Right ventricle myocardium inferior (tissue), 1 donor: ENCODE data around the gene SLC22A5. TPM values are rescaled to one million over a fixed set of nuclear protein-coding genes. Genes with fewer than 3 reads are reported as not detected.

Experiments
- ATAC-seq: fragments of 200-7000 bp; cut with Tn5 transposase; one replicate; pipeline ENCODE4 v1.9.1; 2020; ENCODE audit warnings: mild to moderate bottlenecking, moderate library complexity
- DNase-seq: peaks from one replicate; pipeline ENCODE4 v3.0.0; 2021; ENCODE audit errors: missing footprints
- intact Hi-C: fragments of 100-400 bp; cut with DNase I; formaldehyde crosslinking; loops from one replicate; pipeline ENCODE4 v1.11.0; 2022
- total RNA-seq: library from RNA; stranded (reverse); fragmentation: NEBNext Ultra II Directional; extraction: Animal tissue kit (Norgen Biotek cat#: 25700); gene quantifications from one replicate; pipeline ENCODE4 v1.2.1, GENCODE V29; 2021
- donor health status: DM: no; HTN: yes; CAD: no; lungs with severe emphysema.

The SLC22A5 gene
- total RNA-seq, 1 donor from 2014 or later: 22.3 TPM

GRCh38 chr5:132362086-132362485 is 7.4 kb upstream of the SLC22A5 start:
- no peak for ATAC-seq
- intact Hi-C loops: no loop called here
- no peak for DNase-seq

GRCh38 chr5:132363431-132364112 is 5.9 kb upstream of the SLC22A5 start:
- no peak for DNase-seq
- intact Hi-C loops: no loop called here
- ATAC-seq: peak; percentile 88

DNA sequence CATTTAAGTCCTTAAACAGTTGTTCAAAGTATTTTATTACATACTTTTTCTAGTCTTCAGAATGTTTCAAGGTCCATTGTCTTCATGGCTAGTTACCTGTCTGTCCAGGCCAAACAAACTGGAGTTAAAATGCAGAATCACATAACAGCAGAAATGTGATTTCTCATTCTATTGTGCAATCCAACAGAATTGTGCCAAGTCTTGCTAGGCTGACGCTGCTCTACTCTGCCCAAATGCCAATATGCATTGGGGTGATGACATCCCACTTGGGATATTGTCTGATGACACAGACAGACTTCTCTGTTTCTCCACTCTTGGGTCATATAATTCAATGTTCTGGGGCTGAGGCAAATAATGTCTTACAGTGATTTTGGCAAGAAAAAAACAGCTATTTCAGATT is 5.2 kb upstream of the SLC22A5 start:
- peak; percentile 89 for ATAC-seq
- no peak for DNase-seq
- intact Hi-C loops: no loop called here

DNA sequence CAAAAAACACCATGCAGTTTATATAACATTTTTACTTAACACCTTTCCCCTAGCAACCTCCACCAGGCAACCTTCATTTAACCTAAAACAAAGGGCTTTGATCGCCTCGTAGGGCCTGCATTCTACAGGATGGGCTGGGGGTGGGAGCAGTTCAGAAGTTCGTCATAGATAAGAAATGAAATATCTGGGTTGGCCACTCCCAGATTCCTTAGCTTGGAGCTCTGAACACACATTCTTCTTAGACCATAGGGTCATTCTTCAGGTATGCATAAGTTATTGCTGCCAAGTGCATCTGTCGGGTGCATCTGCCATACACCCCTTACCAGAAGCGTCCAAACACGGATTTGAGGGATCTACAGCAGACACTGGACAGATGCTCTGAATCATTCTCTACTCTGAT is 4.3 kb upstream of the SLC22A5 start:
- intact Hi-C loops: no loop called here
- no peak for DNase-seq
- no peak for ATAC-seq

- ATAC-seq (no peak), DNase-seq (no peak)
- intact Hi-C loops: loop anchor here (2.0 kb wide), 1 partner anchor 73 kb away; the partner anchor contains the start of gene SLC22A4
Observed at GRCh38 chr5:132368186-132368585, 1.3 kb upstream of the SLC22A5 start.

DNA sequence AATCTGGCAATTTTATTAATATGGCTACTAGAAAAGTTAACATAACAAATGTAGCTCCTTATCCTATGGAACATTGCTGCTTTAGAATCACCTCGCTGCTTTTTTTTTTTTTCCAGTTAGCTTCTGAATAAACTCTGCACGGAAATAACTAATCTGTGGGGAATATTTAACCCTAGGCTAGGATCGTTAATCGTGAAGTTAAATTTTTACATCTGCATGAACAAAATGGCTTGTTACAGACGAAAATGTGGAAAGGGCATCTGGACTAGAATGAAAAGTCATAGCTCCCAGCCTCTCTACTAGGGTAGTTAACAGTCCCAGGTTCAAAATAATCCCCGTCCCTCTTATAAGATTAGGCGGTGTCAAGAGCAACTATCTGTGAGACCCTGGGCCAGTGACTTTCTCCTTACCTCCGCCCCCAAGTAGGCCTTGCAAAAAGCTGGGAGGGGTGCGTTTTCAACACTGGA is 470 bp upstream of the SLC22A5 start:
- intact Hi-C loops: loop anchor here (2.0 kb wide), 1 partner anchor 74 kb away; the partner anchor contains the start of gene SLC22A4
- DNase-seq (no peak), ATAC-seq (no peak)

DNA sequence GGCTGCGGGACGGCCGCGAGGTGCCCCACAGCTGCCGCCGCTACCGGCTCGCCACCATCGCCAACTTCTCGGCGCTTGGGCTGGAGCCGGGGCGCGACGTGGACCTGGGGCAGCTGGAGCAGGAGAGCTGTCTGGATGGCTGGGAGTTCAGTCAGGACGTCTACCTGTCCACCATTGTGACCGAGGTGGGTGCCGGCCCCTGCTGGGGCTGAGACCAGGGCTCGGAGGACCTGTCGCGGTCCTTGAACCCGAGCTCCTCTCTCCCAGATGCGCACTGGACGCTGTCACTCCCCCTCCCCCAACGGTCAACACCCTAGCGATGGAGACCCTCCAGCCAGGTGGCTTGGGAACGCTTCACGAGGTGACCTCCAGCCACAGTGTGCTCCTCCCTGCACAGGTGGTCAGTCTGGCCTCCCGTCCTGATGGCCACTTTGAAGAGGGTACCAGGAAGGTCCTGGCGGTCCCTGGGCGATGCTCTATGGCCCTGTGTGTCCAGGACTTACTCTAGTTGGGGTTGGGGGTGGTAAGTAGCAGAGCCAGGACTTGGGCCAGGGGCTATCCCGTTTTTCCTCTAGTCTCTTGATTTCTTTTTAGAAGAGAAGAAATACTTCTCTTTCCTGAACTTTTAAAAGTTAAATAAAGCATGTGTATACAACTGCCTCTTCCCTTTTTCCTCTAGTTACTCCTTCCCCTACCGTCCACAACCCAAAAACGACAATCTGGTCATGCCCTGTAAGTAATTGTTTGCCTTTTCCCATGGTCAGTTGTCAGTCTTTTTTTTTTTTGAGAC is 866 bp downstream of the SLC22A5 start:
- ATAC-seq: peak; percentile 8
- intact Hi-C loops: loop anchor here (5.0 kb wide), 1 partner anchor 98 kb away; no protein-coding TSS in a partner anchor

GRCh38 chr5:132370971-132371602 is 1.6 kb downstream of the SLC22A5 start:
- DNase-seq (no peak), ATAC-seq (peak; percentile 22)
- intact Hi-C loops: loop anchor here (5.0 kb wide), 1 partner anchor 99 kb away; no protein-coding TSS in a partner anchor

More for the DNA sequence above, 866 bp downstream of the SLC22A5 start:
- no peak for DNase-seq

GRCh38 chr5:132371603-132371994 is 2.1 kb downstream of the SLC22A5 start:
- intact Hi-C loops: loop anchor here (5.0 kb wide), 1 partner anchor 99 kb away; no protein-coding TSS in a partner anchor
- no peak for ATAC-seq
- no peak for DNase-seq

DNA sequence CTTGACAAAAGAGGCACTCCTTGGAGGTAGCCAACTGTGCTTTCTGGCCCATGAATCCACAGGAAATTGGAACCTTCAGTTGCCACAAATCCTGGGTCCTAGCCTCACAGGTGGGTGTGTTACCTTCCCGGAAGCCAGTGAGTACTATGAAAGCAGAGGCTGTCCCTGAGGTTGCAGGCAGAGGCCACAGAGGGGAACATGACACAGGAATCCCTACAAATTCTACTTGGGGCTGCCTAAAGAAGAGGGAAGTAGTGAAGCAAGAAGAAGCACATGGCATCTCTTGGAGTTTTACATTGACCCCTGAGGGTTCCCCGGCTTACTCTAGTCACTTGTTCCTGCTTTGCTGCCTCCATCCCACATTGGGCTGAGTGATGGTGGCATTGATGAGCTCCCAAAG is 2.6 kb downstream of the SLC22A5 start:
- intact Hi-C loops: loop anchor here (5.0 kb wide), 1 partner anchor 100 kb away; no protein-coding TSS in a partner anchor
- ATAC-seq: no peak
- no peak for DNase-seq

DNA sequence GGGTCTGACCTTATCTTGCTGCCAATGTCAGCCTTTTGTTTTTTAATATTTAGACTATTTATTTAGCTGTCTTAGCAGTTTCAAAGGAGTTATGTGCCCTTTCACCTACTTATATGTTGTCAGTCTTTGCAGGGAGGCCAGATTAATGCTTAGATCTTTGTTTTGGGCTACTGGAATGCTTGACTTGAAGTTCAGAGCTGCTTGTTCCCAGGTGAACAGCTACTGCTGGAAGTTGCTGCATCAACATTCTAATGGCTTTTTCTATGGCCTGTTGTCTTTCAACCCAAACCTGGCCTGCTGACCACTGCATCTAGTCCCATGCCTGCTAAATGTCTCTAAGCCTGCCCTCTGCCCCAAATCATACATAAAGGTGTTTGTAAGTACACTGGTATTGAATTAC is 3.0 kb downstream of the SLC22A5 start:
- ATAC-seq (no peak), DNase-seq (no peak)
- intact Hi-C loops: loop anchor here (5.0 kb wide), 1 partner anchor 100 kb away; no protein-coding TSS in a partner anchor

GRCh38 chr5:132375957-132376356 is 6.4 kb downstream of the SLC22A5 start:
- no peak for DNase-seq
- no peak for ATAC-seq
- intact Hi-C loops: no loop called here

- intact Hi-C loops: no loop called here
- ATAC-seq: peak; percentile 64
- no peak for DNase-seq
Observed at GRCh38 chr5:132376694-132377641, 7.5 kb downstream of the SLC22A5 start.

- intact Hi-C loops: no loop called here
- ATAC-seq (no peak), DNase-seq (no peak)
Observed at GRCh38 chr5:132377738-132378137, 8.2 kb downstream of the SLC22A5 start.

DNA sequence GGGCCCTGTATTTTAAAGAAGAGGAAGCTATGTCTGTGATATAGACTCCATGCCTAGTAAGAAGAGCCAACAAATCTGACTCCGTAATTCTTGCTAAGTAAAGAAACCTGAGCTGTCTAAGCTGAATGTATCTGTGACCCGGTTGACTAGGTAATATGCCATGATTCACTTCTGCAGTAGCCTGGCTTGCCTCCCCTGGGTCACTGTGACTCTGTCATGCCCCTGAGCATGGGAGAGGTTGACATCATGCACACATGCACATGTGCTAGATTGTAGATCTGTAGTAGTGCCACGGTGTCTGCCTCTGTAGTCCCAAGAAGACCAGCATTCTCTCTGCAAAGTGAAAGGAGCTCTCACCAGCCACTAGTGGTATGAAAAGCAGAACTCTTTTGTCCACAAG is 9.1 kb downstream of the SLC22A5 start:
- intact Hi-C loops: no loop called here
- no peak for DNase-seq
- ATAC-seq: no peak

DNA sequence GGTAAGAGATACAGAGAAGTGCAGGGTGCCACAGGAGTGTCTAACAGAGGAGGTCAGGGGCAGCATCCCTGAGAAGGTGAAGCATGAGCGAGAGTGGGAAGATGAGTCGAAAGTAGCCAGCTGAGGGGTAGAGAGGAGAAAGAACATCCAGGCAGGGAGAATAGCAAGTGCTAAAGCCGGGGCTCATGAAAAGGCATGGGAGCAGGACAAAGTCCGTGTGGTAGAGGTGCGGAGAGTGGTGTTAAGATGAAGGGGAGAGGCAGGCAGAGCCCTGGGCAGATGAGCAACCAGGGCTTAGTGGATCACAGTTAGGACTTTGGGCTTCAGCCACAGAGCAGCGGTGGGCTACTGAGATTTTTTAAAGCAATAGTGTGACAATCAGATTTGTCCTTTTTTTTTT is 10.5 kb downstream of the SLC22A5 start:
- intact Hi-C loops: no loop called here
- ATAC-seq (no peak), DNase-seq (no peak)

DNA sequence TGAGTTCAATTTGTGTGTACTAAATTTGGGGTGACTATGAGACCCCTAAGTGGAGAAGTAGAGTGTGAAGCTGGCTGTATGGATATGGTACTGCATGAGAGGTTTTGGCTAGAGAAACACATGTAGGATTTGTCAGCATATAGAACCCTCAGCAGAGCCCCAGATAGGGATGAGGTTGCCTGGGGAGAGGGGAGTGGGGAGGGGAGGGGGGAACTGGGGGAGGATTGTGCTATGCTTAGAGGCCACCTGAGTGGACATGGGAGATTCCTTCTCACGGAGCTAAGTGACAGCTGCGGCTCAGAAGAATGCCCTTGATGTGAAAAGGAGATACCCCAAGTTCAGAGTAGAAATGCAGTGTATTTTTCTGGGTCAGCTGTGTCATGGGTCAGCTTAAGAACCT is 11.2 kb downstream of the SLC22A5 start:
- ATAC-seq (no peak), DNase-seq (no peak)
- intact Hi-C loops: no loop called here

GRCh38 chr5:132381614-132382013 is 12.1 kb downstream of the SLC22A5 start:
- DNase-seq: no peak
- no peak for ATAC-seq
- intact Hi-C loops: no loop called here
